ENCODE data around the gene RYR1. TPM values are rescaled to one million over a fixed set of nuclear protein-coding genes. Genes with fewer than 3 reads are reported as not detected.

RYR1 gene
- total RNA-seq, 1 experiment from 2014 or later: 4.1 TPM

DNA sequence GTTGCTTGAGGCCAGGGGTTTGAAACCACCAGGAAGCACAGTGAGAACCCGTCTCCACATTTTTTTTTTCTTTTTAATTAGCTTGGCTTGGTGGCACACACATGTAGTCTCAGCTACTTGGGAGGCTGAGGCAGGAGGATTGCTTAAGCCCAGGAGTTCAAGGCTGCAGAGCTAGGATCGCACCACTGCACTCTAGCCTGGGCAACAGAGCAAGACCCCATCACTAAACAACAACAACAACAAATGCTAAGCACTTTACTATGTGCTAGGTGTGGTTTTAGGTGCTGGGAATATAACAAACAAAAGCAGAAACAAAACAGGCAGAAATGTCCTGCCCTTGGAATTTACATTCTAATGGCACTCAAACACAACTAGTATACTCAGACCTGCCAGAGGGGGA, 51.3 kb downstream of the RYR1 start:
- RAD21 ChIA-PET (ENCODE audit: low non-redundant PET in 1 of 2, low total read pairs in 2 of 2, uncharacterized antibody in 2 of 2, unreplicated experiment in 2 of 2): no interaction called here
- no peaks in the 10 kb centered on the region for H4K20me1 ChIP-seq (ENCODE audit: insufficient read depth)
- no peaks in the 10 kb centered on the region for H3K27me3 ChIP-seq (ENCODE audit: insufficient read depth, low read length)
- TF ChIP-seq TCF7L2 (IDR thresholded peaks at IDR 0.05; ENCODE audit: borderline replicate concordance, extremely low read depth, insufficient read depth, insufficient read length): no peak
- TF ChIP-seq POLR2AphosphoS5 (IDR thresholded peaks at IDR 0.05; ENCODE audit: low read depth, low read length): no peak
- TF ChIP-seq, protein P1, sequence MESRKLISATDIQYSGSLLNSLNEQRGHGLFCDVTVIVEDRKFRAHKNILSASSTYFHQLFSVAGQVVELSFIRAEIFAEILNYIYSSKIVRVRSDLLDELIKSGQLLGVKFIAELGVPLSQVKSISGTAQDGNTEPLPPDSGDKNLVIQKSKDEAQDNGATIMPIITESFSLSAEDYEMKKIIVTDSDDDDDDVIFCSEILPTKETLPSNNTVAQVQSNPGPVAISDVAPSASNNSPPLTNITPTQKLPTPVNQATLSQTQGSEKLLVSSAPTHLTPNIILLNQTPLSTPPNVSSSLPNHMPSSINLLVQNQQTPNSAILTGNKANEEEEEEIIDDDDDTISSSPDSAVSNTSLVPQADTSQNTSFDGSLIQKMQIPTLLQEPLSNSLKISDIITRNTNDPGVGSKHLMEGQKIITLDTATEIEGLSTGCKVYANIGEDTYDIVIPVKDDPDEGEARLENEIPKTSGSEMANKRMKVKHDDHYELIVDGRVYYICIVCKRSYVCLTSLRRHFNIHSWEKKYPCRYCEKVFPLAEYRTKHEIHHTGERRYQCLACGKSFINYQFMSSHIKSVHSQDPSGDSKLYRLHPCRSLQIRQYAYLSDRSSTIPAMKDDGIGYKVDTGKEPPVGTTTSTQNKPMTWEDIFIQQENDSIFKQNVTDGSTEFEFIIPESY (IDR thresholded peaks at IDR 0.05; ENCODE audit: extremely low read depth, insufficient replicate concordance, low read length): no peak
- no peak for TF ChIP-seq SP1 (IDR thresholded peaks at IDR 0.05; ENCODE audit: low read depth)
- TF ChIP-seq RAD21 (IDR thresholded peaks at IDR 0.05; ENCODE audit: low read depth): no peak
- no peak for TF ChIP-seq EGR1 (IDR thresholded peaks at IDR 0.05; ENCODE audit: low read depth)
- no peak for TF ChIP-seq YY1 (IDR thresholded peaks at IDR 0.05; ENCODE audit: extremely low read depth, insufficient replicate concordance, low read depth, low read length)
- no peak for TF ChIP-seq EZH2 (IDR thresholded peaks at IDR 0.05)
- no peak for TF ChIP-seq POLR2A (IDR thresholded peaks at IDR 0.05; ENCODE audit: borderline replicate concordance, extremely low read depth, insufficient read depth, insufficient read length)
- no peak for TF ChIP-seq JUND (IDR thresholded peaks at IDR 0.05)
- no peak for TF ChIP-seq SRF (IDR thresholded peaks at IDR 0.05; ENCODE audit: low read depth)
- TF ChIP-seq ZFX (IDR thresholded peaks at IDR 0.05): no peak
- no peak for TF ChIP-seq SIN3A (IDR thresholded peaks at IDR 0.05; ENCODE audit: low read depth)
- intact Hi-C loops (cut with micrococcal nuclease): no loop called here
- no peaks in the 10 kb centered on the region for H3K4me1 ChIP-seq (ENCODE audit: control insufficient read depth in 1 of 2, insufficient read depth in 2 of 2, low read length in 2 of 2)
- no peak overlapping the region for H2AFZ ChIP-seq (ENCODE audit: low read depth, low read length, poor library complexity, severe bottlenecking)
- H3K9me2 ChIP-seq (ENCODE audit: insufficient read depth): no peaks in the 10 kb centered on the region
- H3K79me2 ChIP-seq (ENCODE audit: insufficient read depth, low read length): no peaks in the 10 kb centered on the region
- no peak overlapping the region for H3K4me2 ChIP-seq (ENCODE audit: low read length)
- H3K9ac ChIP-seq (ENCODE audit: low read length): no peak overlapping the region
- no peaks in the 10 kb centered on the region for H3K36me3 ChIP-seq (ENCODE audit: control insufficient read depth in 1 of 2, insufficient read depth in 2 of 2, low read length in 2 of 2)
- no peak for ATAC-seq
- DNase-seq (ENCODE audit: low read depth, low spot score): no peak
- POLR2A ChIA-PET: no interaction called here
- BruUV-seq (replicated peaks): no TSS peak
- no peak overlapping the region for H3K4me3 ChIP-seq (replicated peaks in 1 of 2; ENCODE audit: low read depth in 1 of 2, low read length in 2 of 2)
- H3K9me3 ChIP-seq (ENCODE audit: control insufficient read depth in 1 of 2, insufficient read depth in 1 of 2, low read depth in 1 of 2, low read length in 2 of 2): no peaks in the 10 kb centered on the region
- no peak overlapping the region for H3K27ac ChIP-seq (ENCODE audit: low read depth, low read length)
- CTCF ChIA-PET: no interaction called here

All from HCT116 (cell line).